GM23338 (cell line): ENCODE results near the gene MMD.

Source experiments
- CREB1 ChIP-seq: fragments of 250-450 bp; sonication (Bioruptor Pico); IDR thresholded peaks from 2 replicates; pipeline ENCODE4 v1.5.0; 2020; ENCODE audit warnings: low read depth, mild to moderate bottlenecking, moderate library complexity
- CTCF ChIP-seq, 2 experiments: fragments of 200-600 bp in 1 of 2; sonication (generic) in 1 of 2; conservative IDR thresholded peaks; 2 replicates each; pipeline versions ENCODE4 v1.5.1 to v1.6.1; 2016 to 2017; ENCODE audit warnings: antibody characterized with exemption in 2 of 2, low read depth in 2 of 2, mild to moderate bottlenecking in 2 of 2, moderate library complexity in 1 of 2
- EZH2 ChIP-seq: fragments of 200-600 bp; sonication (generic); IDR thresholded peaks from one replicate; pipeline ENCODE4 v1.8.0; 2017; ENCODE audit warnings: antibody characterized with exemption, mild to moderate bottlenecking, low read depth; ENCODE audit not compliant: unreplicated experiment
- EZH2phosphoT487 ChIP-seq: fragments of 200-600 bp; sonication (generic); IDR thresholded peaks from one replicate; pipeline ENCODE4 v1.8.1; 2018; ENCODE audit warnings: antibody characterized with exemption; ENCODE audit not compliant: unreplicated experiment
- JUNB ChIP-seq: IDR thresholded peaks from one replicate; pipeline ENCODE4 v1.6.1; 2016; ENCODE audit warnings: antibody characterized with exemption; ENCODE audit not compliant: unreplicated experiment
- POLR2AphosphoS5 ChIP-seq: IDR thresholded peaks from 2 replicates; pipeline ENCODE4 v1.6.1; 2016; ENCODE audit warnings: antibody characterized with exemption, low read depth
- REST ChIP-seq: IDR thresholded peaks from one replicate; pipeline ENCODE4 v1.6.1; 2018; ENCODE audit warnings: antibody characterized with exemption; ENCODE audit not compliant: unreplicated experiment
- ZNF114 ChIP-seq: fragments of 250-450 bp; sonication (Bioruptor Pico); IDR thresholded peaks from 2 replicates; pipeline ENCODE4 v1.5.0; 2020; ENCODE audit warnings: mild to moderate bottlenecking, moderate library complexity
- ZNF331 ChIP-seq: fragments of 250-450 bp; sonication (Bioruptor Pico); IDR thresholded peaks from 2 replicates; pipeline ENCODE4 v1.5.0; 2020; ENCODE audit warnings: low read depth, mild to moderate bottlenecking, moderate library complexity
- TF ChIP-seq, protein P1 (sequence below): IDR thresholded peaks from 2 replicates; pipeline ENCODE4 v1.6.1; 2016; ENCODE audit warnings: antibody characterized with exemption

DNA sequence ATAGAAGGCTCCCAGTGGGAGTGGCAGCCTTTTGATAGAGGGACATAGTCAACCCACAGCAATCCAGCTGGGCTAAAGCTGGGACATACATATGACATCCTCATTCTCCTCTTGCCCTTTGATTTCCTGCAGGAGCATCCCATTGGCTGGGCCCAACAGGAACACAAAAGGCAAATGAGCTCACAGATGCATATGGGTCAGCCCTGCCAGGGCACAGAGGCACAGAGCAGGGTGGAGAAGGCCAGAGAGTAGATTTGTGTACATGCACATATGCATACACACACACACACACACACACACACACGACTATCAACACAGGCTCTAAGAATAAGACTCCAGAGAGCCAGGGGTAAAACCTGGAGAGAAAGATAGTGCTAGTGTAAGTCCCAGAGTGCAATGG is 58.6 kb downstream of the MMD start:
- TF ChIP-seq CTCF (conservative IDR thresholded peaks at IDR 0.05; ENCODE audit: low read depth in 2 of 2) (no peak), EZH2phosphoT487 (no peak), CREB1 (CRISPR knock-in tag) (no peak), POLR2AphosphoS5 (no peak), JUNB (no peak), EZH2 (no peak), REST (no peak), ZNF331 (CRISPR knock-in tag) (no peak), ZNF114 (CRISPR knock-in tag) (no peak)
- TF ChIP-seq, protein P1, sequence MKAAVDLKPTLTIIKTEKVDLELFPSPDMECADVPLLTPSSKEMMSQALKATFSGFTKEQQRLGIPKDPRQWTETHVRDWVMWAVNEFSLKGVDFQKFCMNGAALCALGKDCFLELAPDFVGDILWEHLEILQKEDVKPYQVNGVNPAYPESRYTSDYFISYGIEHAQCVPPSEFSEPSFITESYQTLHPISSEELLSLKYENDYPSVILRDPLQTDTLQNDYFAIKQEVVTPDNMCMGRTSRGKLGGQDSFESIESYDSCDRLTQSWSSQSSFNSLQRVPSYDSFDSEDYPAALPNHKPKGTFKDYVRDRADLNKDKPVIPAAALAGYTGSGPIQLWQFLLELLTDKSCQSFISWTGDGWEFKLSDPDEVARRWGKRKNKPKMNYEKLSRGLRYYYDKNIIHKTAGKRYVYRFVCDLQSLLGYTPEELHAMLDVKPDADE: no peak
